ENCODE measurements around the gene UBE2U. TPM values are rescaled to one million over a fixed set of nuclear protein-coding genes. Genes with fewer than 3 reads are reported as not detected.

Gene UBE2U
- total and polyA plus RNA-seq, 2 of the 4 experiments (the other 2 are of a cell fraction) = not detected

DNA sequence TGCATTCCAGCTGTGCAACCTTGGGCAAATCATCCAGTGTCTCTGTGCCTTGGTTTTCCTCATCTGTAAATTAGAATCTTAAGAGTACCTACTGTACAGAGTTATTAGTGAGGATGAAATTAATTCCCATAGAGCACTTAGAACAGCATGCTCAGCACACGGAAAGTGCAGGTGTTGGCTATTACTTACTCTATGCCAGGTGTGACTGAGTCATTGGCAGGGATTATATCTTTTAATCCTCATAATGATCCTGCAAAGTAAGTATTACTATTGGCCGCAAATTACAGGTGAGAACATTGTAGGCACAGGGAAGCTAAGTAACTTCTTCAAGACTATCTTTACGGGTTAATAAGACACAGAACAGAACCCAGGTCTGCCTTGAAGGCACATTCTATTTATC lies 6.3 kb upstream of the UBE2U start:
- in situ Hi-C loops (cut with MboI; ENCODE audit: low sequenced_read_pairs) (no loop called here), intact Hi-C loops (cut with micrococcal nuclease) (no loop called here), dilution Hi-C loops (cut with HindIII; ENCODE audit: low sequenced_read_pairs, unreplicated experiment) (no loop called here)
- Histone ChIP-seq H2AK5ac (ENCODE audit: low read depth, low read length) (no peak overlapping the region), H3K18ac (ENCODE audit: low read depth, low read length) (no peak overlapping the region), H3K27me3 (ENCODE audit: control insufficient read depth, insufficient read depth, low read length) (no peaks in the 10 kb centered on the region), H3K4me2 (ENCODE audit: low read depth, low read length) (no peak overlapping the region), H2AFZ (replicated peaks; ENCODE audit: low read length, poor library complexity) (no peak overlapping the region), H3K36me3 (ENCODE audit: control insufficient read depth, insufficient read depth, low read length) (no peaks in the 10 kb centered on the region), H4K20me1 (ENCODE audit: insufficient read depth, low read length) (no peaks in the 10 kb centered on the region), H2BK120ac (ENCODE audit: low read depth, low read length) (no peak overlapping the region), H3K56ac (ENCODE audit: extremely low read depth, insufficient read depth, low read length) (no peak overlapping the region), H3K14ac (replicated peaks; ENCODE audit: low read depth, low read length) (no peak overlapping the region), H3K23ac (ENCODE audit: low read depth, low read length) (no peak overlapping the region), H3K9me1 (ENCODE audit: insufficient read depth, low read length) (no peaks in the 10 kb centered on the region), H4K8ac (ENCODE audit: low read depth in 2 of 2, low read length in 2 of 2) (no peak overlapping the region), H2BK5ac (ENCODE audit: low read depth, low read length, poor library complexity, severe bottlenecking) (no peak overlapping the region), H2BK20ac (ENCODE audit: low read depth, low read length) (no peak overlapping the region), H2AK9ac (replicated peaks; ENCODE audit: low read depth, low read length, poor library complexity) (no peak overlapping the region), H3K4me1 (ENCODE audit: control insufficient read depth, insufficient read depth, low read length) (no peaks in the 10 kb centered on the region), H3K9ac (ENCODE audit: low read depth, low read length) (no peak overlapping the region), H3K4me3 (ENCODE audit: insufficient read depth, low read depth, low read length) (no peak overlapping the region), H4K91ac (ENCODE audit: insufficient read depth, low read depth, low read length) (no peak overlapping the region), H4K5ac (ENCODE audit: low read depth, low read length) (no peak overlapping the region), H2BK15ac (ENCODE audit: low read depth, low read length) (no peak overlapping the region), H3K79me1 (ENCODE audit: low read depth in 1 of 2, low read length in 2 of 2) (no peaks in the 10 kb centered on the region), H3K9me3 (ENCODE audit: control insufficient read depth, insufficient read depth, low read length) (no peaks in the 10 kb centered on the region), H3K4ac (ENCODE audit: low read depth, low read length) (no peak overlapping the region), H3K27ac (ENCODE audit: insufficient read depth, low read length) (no peak overlapping the region)
- no CpG with 5 or more reads among the region's 3 CpGs for whole genome bisulfite sequencing, 2 experiments (ENCODE audit: extremely low coverage in 2 of 2, insufficient read length in 1 of 2)
- ChIA-PET CTCF (interaction anchor here (0.5 kb wide), 1 partner anchor 29 kb away, joined by 3 read pairs; no protein-coding TSS in a partner anchor), POLR2A (ENCODE audit: unreplicated experiment) (no interaction called here)
- BruUV-seq (replicated peaks) = no TSS peak
- no peak for TF ChIP-seq SMC3 (IDR thresholded peaks at IDR 0.05; ENCODE audit: low read depth, low read length)
- no peak for TF ChIP-seq RFX5 (IDR thresholded peaks at IDR 0.05; ENCODE audit: low read depth, low read length)
- TF ChIP-seq NFE2L2 (IDR thresholded peaks at IDR 0.05; ENCODE audit: low read depth, low read length) = no peak
- TF ChIP-seq MXI1 (IDR thresholded peaks at IDR 0.05; ENCODE audit: borderline replicate concordance, low read depth, low read length) = no peak
- TF ChIP-seq BHLHE40 (IDR thresholded peaks at IDR 0.05; ENCODE audit: low read depth, low read length) = no peak
- TF ChIP-seq, protein P1, sequence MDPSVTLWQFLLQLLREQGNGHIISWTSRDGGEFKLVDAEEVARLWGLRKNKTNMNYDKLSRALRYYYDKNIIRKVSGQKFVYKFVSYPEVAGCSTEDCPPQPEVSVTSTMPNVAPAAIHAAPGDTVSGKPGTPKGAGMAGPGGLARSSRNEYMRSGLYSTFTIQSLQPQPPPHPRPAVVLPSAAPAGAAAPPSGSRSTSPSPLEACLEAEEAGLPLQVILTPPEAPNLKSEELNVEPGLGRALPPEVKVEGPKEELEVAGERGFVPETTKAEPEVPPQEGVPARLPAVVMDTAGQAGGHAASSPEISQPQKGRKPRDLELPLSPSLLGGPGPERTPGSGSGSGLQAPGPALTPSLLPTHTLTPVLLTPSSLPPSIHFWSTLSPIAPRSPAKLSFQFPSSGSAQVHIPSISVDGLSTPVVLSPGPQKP (IDR thresholded peaks at IDR 0.05; ENCODE audit: borderline replicate concordance, low read depth, low read length) = no peak
- TF ChIP-seq POLR2A (IDR thresholded peaks at IDR 0.05; ENCODE audit: low read depth, low read length) = no peak
- no peak for TF ChIP-seq FOS (IDR thresholded peaks at IDR 0.05; ENCODE audit: low read depth, low read length)
- TF ChIP-seq RCOR1 (IDR thresholded peaks at IDR 0.05; ENCODE audit: insufficient replicate concordance, low read length) = no peak
- TF ChIP-seq, protein P2, sequence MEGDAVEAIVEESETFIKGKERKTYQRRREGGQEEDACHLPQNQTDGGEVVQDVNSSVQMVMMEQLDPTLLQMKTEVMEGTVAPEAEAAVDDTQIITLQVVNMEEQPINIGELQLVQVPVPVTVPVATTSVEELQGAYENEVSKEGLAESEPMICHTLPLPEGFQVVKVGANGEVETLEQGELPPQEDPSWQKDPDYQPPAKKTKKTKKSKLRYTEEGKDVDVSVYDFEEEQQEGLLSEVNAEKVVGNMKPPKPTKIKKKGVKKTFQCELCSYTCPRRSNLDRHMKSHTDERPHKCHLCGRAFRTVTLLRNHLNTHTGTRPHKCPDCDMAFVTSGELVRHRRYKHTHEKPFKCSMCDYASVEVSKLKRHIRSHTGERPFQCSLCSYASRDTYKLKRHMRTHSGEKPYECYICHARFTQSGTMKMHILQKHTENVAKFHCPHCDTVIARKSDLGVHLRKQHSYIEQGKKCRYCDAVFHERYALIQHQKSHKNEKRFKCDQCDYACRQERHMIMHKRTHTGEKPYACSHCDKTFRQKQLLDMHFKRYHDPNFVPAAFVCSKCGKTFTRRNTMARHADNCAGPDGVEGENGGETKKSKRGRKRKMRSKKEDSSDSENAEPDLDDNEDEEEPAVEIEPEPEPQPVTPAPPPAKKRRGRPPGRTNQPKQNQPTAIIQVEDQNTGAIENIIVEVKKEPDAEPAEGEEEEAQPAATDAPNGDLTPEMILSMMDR (conservative IDR thresholded peaks at IDR 0.05; ENCODE audit: low read depth, low read length) = no peak
- no peak for TF ChIP-seq MAZ (IDR thresholded peaks at IDR 0.05; ENCODE audit: borderline replicate concordance, low read depth, low read length)
- no peak for TF ChIP-seq MAFK (IDR thresholded peaks at IDR 0.05; ENCODE audit: low read depth, low read length)
- no peak for TF ChIP-seq CEBPB (IDR thresholded peaks at IDR 0.05; ENCODE audit: low read depth, low read length)
- no peak for TF ChIP-seq RAD21 (IDR thresholded peaks at IDR 0.05; ENCODE audit: low read length)
- TF ChIP-seq, protein P3, sequence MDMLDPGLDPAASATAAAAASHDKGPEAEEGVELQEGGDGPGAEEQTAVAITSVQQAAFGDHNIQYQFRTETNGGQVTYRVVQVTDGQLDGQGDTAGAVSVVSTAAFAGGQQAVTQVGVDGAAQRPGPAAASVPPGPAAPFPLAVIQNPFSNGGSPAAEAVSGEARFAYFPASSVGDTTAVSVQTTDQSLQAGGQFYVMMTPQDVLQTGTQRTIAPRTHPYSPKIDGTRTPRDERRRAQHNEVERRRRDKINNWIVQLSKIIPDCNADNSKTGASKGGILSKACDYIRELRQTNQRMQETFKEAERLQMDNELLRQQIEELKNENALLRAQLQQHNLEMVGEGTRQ (IDR thresholded peaks at IDR 0.05; ENCODE audit: low read depth, low read length) = no peak
- no peak for ATAC-seq (ENCODE audit: low read depth)
- DNase-seq = no peak
